Mesothelial cell of epicardium (in vitro differentiated cells): ENCODE measurements around the gene PAXX. TPM values are rescaled to one million over a fixed set of nuclear protein-coding genes. Genes with fewer than 3 reads are reported as not detected.
A peak's percentile ranks its signal among the peaks of the same experiment; 100 is the strongest.

ENCODE experiments used
- DNase-seq, 2 experiments: peaks; one replicate each; pipeline ENCODE4 v3.0.0; 2021; ENCODE audit warnings: low spot score in 2 of 2; ENCODE audit not compliant: unreplicated experiment in 2 of 2
- H3K27ac Mint-ChIP-seq: 2 replicates; pipeline ENCODE4 v1.8.0; 2021; ENCODE audit warnings: mixed read lengths
- H3K27me3 Mint-ChIP-seq: 2 replicates; pipeline ENCODE4 v1.8.0; 2021; ENCODE audit warnings: low read depth, mixed read lengths
- H3K36me3 Mint-ChIP-seq: 2 replicates; pipeline ENCODE4 v1.8.0; 2021; ENCODE audit warnings: mixed read lengths
- H3K4me1 Mint-ChIP-seq: 2 replicates; pipeline ENCODE4 v1.8.0; 2021; ENCODE audit warnings: mixed read lengths
- H3K4me3 Mint-ChIP-seq: 2 replicates; pipeline ENCODE4 v1.8.0; 2021; ENCODE audit warnings: mild to moderate bottlenecking, moderate library complexity, mixed read lengths
- H3K9me3 Mint-ChIP-seq: 2 replicates; pipeline ENCODE4 v1.8.0; 2021; ENCODE audit warnings: mixed read lengths
- total RNA-seq: library from RNA; stranded (reverse); gene quantifications from 3 replicates; pipeline ENCODE4 v1.2.1, GENCODE V29; 2021
- TF ChIP-seq, protein P1 (sequence below): fragments of 200-600 bp; sonication (generic); IDR thresholded peaks from one replicate; pipeline ENCODE4 v1.5.0; 2021; ENCODE audit warnings: antibody characterized with exemption; ENCODE audit not compliant: unreplicated experiment

PAXX gene
- total RNA-seq, 1 donor from 2014 or later = 53.1 TPM

DNA sequence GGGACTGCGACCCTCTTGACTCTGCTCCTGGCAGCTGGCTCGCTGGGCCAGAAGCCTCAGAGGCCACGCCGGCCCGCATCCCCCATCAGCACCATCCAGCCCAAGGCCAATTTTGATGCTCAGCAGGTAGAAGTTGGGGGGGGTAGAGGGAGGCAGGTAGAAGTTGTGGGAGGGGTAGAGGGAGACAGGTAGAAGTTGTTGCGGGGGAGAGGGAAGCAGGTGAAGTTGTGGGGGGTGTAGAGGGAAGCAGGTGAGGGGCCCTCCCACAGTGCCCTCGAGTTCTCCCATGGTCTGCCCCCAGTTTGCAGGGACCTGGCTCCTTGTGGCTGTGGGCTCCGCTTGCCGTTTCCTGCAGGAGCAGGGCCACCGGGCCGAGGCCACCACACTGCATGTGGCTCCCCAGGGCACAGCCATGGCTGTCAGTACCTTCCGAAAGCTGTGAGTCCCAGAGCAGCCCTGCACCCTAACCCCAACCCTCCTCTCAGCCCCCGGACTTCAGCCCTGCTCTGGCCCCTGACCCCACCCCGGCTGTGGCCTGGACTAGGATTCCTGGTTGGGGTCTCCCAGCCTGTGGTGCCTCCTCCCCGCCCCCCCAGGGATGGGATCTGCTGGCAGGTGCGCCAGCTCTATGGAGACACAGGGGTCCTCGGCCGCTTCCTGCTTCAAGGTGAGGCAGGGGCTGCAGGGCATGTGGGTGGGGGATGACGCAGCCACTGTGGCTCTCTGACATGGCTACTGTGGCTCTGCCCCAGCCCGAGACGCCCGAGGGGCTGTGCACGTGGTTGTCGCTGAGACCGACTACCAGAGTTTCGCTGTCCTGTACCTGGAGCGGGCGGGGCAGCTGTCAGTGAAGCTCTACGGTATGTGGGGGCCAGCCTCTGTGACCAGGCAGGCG is 46.6 kb upstream of the PAXX start:
- Mint-ChIP-seq H3K4me1 (peaks cover 8% of the 10 kb centered on the region), H3K27ac (no peak overlapping the region), H3K9me3 (no peaks in the 10 kb centered on the region), H3K4me3 (peak overlapping the region; percentile 46), H3K27me3 (no peaks in the 10 kb centered on the region), H3K36me3 (peaks cover 6% of the 10 kb centered on the region)
- no peak for DNase-seq
- TF ChIP-seq, protein P1, sequence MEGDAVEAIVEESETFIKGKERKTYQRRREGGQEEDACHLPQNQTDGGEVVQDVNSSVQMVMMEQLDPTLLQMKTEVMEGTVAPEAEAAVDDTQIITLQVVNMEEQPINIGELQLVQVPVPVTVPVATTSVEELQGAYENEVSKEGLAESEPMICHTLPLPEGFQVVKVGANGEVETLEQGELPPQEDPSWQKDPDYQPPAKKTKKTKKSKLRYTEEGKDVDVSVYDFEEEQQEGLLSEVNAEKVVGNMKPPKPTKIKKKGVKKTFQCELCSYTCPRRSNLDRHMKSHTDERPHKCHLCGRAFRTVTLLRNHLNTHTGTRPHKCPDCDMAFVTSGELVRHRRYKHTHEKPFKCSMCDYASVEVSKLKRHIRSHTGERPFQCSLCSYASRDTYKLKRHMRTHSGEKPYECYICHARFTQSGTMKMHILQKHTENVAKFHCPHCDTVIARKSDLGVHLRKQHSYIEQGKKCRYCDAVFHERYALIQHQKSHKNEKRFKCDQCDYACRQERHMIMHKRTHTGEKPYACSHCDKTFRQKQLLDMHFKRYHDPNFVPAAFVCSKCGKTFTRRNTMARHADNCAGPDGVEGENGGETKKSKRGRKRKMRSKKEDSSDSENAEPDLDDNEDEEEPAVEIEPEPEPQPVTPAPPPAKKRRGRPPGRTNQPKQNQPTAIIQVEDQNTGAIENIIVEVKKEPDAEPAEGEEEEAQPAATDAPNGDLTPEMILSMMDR = no peak

DNA sequence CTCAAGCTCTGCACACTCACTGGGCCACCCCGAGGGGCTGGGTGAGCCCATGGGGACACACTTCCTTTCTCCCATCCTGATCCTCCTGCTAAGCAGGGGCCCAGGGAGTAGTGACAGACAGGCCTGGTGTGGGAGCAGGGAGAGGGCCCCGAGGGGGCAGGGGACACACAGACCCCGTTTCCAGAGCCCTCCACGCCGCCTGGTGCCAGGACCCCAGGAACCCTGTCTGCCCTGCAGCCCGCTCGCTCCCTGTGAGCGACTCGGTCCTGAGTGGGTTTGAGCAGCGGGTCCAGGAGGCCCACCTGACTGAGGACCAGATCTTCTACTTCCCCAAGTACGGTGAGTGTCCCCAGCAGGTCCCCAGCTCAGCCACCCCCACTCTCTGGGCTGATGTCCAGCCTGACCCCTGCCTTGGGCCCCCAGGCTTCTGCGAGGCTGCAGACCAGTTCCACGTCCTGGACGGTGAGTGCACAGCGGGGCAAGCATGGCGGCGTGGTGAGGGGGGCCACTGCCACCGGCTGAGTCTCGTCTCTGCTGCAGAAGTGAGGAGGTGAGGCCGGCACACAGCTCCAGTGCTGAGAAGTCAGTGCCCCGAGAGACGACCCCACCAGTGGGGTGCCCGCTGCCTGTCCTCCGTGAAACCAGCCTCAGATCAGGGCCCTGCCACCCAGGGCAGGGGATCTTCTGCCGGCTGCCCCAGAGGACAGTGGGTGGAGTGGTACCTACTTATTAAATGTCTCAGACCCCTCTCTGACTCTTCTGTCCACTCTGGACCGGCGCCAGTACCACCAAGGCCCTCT is 45.8 kb upstream of the PAXX start:
- H3K4me1 Mint-ChIP-seq = peaks cover 8% of the 10 kb centered on the region
- DNase-seq = no peak
- H3K4me3 Mint-ChIP-seq = no peak overlapping the region
- no peaks in the 10 kb centered on the region for H3K9me3 Mint-ChIP-seq
- H3K36me3 Mint-ChIP-seq = peaks cover 3% of the 10 kb centered on the region
- H3K27ac Mint-ChIP-seq = no peak overlapping the region
- H3K27me3 Mint-ChIP-seq = no peaks in the 10 kb centered on the region
- TF ChIP-seq, protein P1 = no peak

DNA sequence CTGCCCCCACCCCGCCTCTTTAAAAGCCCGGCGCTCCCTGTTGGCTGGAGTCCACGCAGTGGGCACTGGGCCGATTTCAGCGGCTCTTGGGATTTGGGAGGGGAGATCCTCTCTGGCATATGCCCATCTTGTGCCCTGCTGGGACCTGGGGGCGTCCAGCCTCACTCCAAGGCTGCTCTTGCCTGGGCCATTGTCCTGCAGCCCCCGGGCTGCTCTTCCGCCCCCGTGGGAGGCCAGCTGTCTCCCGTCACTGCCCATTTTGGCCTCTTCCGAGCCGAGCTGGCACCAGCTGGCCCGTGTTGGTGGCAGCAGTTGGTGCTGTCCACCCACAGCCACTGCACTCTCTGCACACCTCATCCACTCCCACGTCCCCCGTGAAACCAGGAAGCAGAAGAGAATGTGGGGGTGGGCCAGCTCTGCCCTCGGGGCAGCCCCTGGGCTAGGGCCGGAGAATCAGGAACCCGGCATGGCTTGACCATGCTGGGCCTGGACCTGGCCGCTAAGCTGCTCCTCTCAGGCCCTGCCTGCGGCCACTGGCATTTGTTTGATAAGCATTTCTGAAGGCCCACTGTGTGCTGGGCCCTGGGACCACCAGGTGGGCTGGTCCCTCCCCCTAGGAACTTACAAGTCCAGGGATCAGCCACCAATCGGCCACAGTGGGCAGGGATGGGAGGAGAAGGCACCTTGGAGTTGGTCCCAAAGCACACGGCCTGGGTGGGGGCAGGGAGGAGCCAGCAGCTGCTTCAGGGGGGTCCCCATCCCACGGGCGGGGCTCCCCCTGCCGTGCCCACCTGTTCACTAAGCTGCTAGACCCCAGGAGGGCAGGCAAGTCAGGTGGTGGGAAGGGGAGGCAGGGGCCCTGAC is 45.0 kb upstream of the PAXX start:
- no peak for DNase-seq
- H3K27me3 Mint-ChIP-seq = no peaks in the 10 kb centered on the region
- TF ChIP-seq, protein P1 = no peak
- H3K36me3 Mint-ChIP-seq = no peaks in the 10 kb centered on the region
- no peak overlapping the region for H3K4me3 Mint-ChIP-seq
- peaks cover 10% of the 10 kb centered on the region for H3K4me1 Mint-ChIP-seq
- no peak overlapping the region for H3K27ac Mint-ChIP-seq
- no peaks in the 10 kb centered on the region for H3K9me3 Mint-ChIP-seq

DNA sequence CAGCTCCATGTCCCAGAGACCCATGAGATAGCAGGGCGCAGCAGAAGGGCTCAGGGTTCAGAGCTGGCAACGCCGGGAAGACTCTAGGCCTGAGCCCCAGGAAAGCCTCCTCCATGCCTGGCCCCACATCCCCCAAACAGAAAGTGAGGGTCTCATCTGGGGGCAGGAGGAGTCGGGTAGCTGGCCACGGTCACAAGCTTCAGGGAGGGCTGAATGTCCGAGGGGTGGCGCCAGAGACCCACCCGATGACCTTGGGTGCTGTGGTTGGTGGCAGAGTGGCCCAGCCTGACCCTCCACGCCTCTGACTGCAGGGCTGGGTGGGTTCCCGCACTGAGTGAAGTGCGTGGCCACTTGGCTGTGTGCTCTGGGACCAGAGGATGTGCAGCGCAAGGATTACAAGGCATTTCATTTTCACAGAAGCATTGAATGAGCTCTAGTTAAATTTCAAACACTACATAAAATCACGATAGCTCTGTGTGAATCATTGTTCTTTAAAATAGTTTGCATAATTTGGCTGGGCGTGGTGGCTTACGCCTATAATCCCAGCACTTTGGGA is 44.2 kb upstream of the PAXX start:
- H3K27me3 Mint-ChIP-seq = no peaks in the 10 kb centered on the region
- no peak for DNase-seq
- no peaks in the 10 kb centered on the region for H3K9me3 Mint-ChIP-seq
- peak overlapping the region; percentile 38 for H3K4me3 Mint-ChIP-seq
- H3K27ac Mint-ChIP-seq = peak overlapping the region; percentile 76
- H3K4me1 Mint-ChIP-seq = peaks cover 10% of the 10 kb centered on the region
- H3K36me3 Mint-ChIP-seq = no peaks in the 10 kb centered on the region
- TF ChIP-seq, protein P1 = no peak

DNA sequence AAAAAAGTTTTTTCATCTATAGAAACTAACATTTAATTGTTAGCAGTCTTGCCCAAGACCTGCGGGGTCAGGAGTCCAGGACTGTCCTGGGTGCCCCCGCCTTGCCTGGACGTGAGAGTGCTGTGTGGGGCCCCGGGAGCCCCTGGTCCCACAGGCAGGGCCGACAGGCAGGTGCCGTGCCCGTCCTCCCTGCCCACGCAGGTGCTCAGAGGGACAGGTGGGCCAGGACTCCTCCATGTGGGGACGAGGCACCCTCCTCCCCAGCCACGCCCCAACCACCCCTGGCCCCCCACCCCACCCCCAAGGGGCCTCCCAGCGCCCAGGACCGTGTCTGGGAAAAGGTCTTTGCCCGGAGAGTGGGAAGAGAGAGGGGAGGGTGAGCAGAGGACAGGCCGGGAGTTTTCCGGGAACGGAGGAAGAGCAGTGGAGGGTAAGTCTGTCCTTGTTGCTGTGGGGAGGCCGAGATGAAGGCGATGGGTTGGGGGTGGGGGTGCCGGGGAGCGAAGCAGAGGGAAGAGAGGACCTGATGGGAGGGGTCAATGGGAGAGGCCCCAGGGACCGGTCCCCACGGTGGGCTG is 42.9 kb upstream of the PAXX start:
- TF ChIP-seq, protein P1 = no peak
- Mint-ChIP-seq H3K36me3 (no peaks in the 10 kb centered on the region), H3K27me3 (no peaks in the 10 kb centered on the region), H3K4me1 (peaks cover 10% of the 10 kb centered on the region), H3K9me3 (no peaks in the 10 kb centered on the region), H3K27ac (peak overlapping the region; percentile 96), H3K4me3 (peak overlapping the region; percentile 71)
- DNase-seq = no peak
